Uterus (tissue), 2 donors: ENCODE measurements around the gene MCUB.

ENCODE experiments used
- CTCF ChIP-seq, 4 experiments: fragments of 200-600 bp in 2 of 4; fragments of 450-650 bp in 2 of 4; sonication (generic) in 2 of 4; IDR thresholded peaks; one replicate each; pipeline ENCODE4 v1.5.1; 2016 to 2019; ENCODE audit warnings: antibody characterized with exemption in 4 of 4, mild to moderate bottlenecking in 2 of 4, moderate library complexity in 1 of 4
- POLR2A ChIP-seq, 2 donors: fragments of 450-650 bp; IDR thresholded peaks; one replicate each; pipeline ENCODE4 v1.6.1; 2016; ENCODE audit warnings: antibody characterized with exemption in 2 of 2, mild to moderate bottlenecking in 1 of 2, moderate library complexity in 1 of 2

- no peak for TF ChIP-seq CTCF (IDR thresholded peaks at IDR 0.05)
- no peak for TF ChIP-seq POLR2A (IDR thresholded peaks at IDR 0.05)
These were observed 97.9 kb downstream of the MCUB start for GRCh38 chr4:109657854-109658418.
